Measurements from ENCODE around the gene HOXD10.

The HOXD10 gene

GRCh38 chr2:176166272-176166671, 49.7 kb downstream of the HOXD10 start:
- H3K9me3 Mint-ChIP-seq, result no peaks in the 10 kb centered on the region
- peaks cover 95% of the 10 kb centered on the region for H3K27me3 Mint-ChIP-seq
- peaks cover 10% of the 10 kb centered on the region for H3K4me1 Mint-ChIP-seq (ENCODE audit: low read depth)
- no peak overlapping the region for H3K27ac Mint-ChIP-seq
- H3K4me3 Mint-ChIP-seq, result no peak overlapping the region
- no peak for DNase-seq
- H3K36me3 Mint-ChIP-seq (ENCODE audit: low read depth), result no peaks in the 10 kb centered on the region

GRCh38 chr2:176167398-176167797, 50.8 kb downstream of the HOXD10 start:
- H3K27ac Mint-ChIP-seq, result no peak overlapping the region
- H3K4me3 Mint-ChIP-seq, result no peak overlapping the region
- no peaks in the 10 kb centered on the region for H3K9me3 Mint-ChIP-seq
- no peak for DNase-seq
- H3K36me3 Mint-ChIP-seq (ENCODE audit: low read depth), result no peaks in the 10 kb centered on the region
- H3K4me1 Mint-ChIP-seq (ENCODE audit: low read depth), result peaks cover 13% of the 10 kb centered on the region
- H3K27me3 Mint-ChIP-seq, result peaks cover 93% of the 10 kb centered on the region

GRCh38 chr2:176169181-176169580, 52.6 kb downstream of the HOXD10 start:
- H3K4me3 Mint-ChIP-seq, result no peak overlapping the region
- no peak overlapping the region for H3K27ac Mint-ChIP-seq
- peaks cover 95% of the 10 kb centered on the region for H3K27me3 Mint-ChIP-seq
- no peaks in the 10 kb centered on the region for H3K36me3 Mint-ChIP-seq (ENCODE audit: low read depth)
- H3K4me1 Mint-ChIP-seq (ENCODE audit: low read depth), result peaks cover 23% of the 10 kb centered on the region
- no peak for DNase-seq
- no peaks in the 10 kb centered on the region for H3K9me3 Mint-ChIP-seq
